ENCODE measurements around the gene SMTN.

DNA sequence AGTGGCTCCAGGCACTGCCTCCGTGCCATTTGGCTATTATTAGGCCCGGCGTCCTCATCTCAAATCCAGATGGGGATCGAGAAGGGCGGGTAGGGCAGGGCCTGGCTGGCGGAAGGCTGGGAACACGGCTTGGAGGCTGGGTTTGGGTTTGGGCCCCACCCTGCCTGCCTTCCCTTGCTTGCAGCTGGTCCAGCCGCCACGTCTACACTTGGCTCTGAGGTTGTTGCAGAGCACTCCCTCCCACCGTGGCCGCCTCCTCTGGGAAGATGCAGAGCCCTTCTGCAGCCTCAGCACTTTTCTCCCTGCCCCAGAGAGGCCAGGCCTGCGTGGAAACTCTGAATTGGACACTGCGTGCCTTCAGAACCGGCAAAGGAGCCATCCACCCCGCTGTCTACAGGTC is 5.2 kb upstream of the SMTN start:
- TF ChIP-seq, protein P1, sequence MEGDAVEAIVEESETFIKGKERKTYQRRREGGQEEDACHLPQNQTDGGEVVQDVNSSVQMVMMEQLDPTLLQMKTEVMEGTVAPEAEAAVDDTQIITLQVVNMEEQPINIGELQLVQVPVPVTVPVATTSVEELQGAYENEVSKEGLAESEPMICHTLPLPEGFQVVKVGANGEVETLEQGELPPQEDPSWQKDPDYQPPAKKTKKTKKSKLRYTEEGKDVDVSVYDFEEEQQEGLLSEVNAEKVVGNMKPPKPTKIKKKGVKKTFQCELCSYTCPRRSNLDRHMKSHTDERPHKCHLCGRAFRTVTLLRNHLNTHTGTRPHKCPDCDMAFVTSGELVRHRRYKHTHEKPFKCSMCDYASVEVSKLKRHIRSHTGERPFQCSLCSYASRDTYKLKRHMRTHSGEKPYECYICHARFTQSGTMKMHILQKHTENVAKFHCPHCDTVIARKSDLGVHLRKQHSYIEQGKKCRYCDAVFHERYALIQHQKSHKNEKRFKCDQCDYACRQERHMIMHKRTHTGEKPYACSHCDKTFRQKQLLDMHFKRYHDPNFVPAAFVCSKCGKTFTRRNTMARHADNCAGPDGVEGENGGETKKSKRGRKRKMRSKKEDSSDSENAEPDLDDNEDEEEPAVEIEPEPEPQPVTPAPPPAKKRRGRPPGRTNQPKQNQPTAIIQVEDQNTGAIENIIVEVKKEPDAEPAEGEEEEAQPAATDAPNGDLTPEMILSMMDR (IDR thresholded peaks at IDR 0.05) = no peak
- TF ChIP-seq POLR2AphosphoS5 (IDR thresholded peaks at IDR 0.05) = peak in 1 of 2 donors; percentile 53
- no peak for TF ChIP-seq EP300 (IDR thresholded peaks at IDR 0.05)
- no peak for TF ChIP-seq POLR2A (IDR thresholded peaks at IDR 0.05)

All from upper lobe of left lung (tissue), 4 donors.